ENCODE results near the gene TGFBR3. TPM values are rescaled to one million over a fixed set of nuclear protein-coding genes. Genes with fewer than 3 reads are reported as not detected.

The TGFBR3 gene
- total RNA-seq, 2 donors from 2014 or later = 14.4 to 27.8 TPM

GRCh38 chr1:91793189-91793588 lies 92.8 kb downstream of the TGFBR3 start:
- DNase-seq = no peak
- ATAC-seq = no peak
- intact Hi-C loops (cut with DNase I, micrococcal nuclease) = no loop called here

- intact Hi-C loops (cut with DNase I, micrococcal nuclease) = no loop called here
- DNase-seq = peak in 1 of 2 donors; percentile 12
- ATAC-seq = no peak
Observed at GRCh38 chr1:91792489-91793071, 93.4 kb downstream of the TGFBR3 start.

GRCh38 chr1:91791691-91792488 lies 94.1 kb downstream of the TGFBR3 start:
- no peak for ATAC-seq
- intact Hi-C loops (cut with DNase I, micrococcal nuclease) = no loop called here
- DNase-seq = no peak

GRCh38 chr1:91791103-91791502 lies 94.8 kb downstream of the TGFBR3 start:
- intact Hi-C loops (cut with DNase I, micrococcal nuclease) = no loop called here
- ATAC-seq (no peak), DNase-seq (no peak)

GRCh38 chr1:91790392-91790791 lies 95.6 kb downstream of the TGFBR3 start:
- intact Hi-C loops (cut with DNase I, micrococcal nuclease) = no loop called here
- no peak for ATAC-seq
- no peak for DNase-seq

- DNase-seq (no peak), ATAC-seq (no peak)
- intact Hi-C loops (cut with DNase I, micrococcal nuclease) = no loop called here
Observed at GRCh38 chr1:91789273-91789997, 96.5 kb downstream of the TGFBR3 start.

GRCh38 chr1:91787919-91788318 lies 98.0 kb downstream of the TGFBR3 start:
- no peak for ATAC-seq
- intact Hi-C loops (cut with DNase I, micrococcal nuclease) = no loop called here
- DNase-seq = no peak

- no peak for ATAC-seq
- intact Hi-C loops (cut with DNase I, micrococcal nuclease) = no loop called here
Observed at GRCh38 chr1:91784616-91785015, 101.3 kb downstream of the TGFBR3 start.

GRCh38 chr1:91784191-91784590 lies 101.8 kb downstream of the TGFBR3 start:
- intact Hi-C loops (cut with DNase I, micrococcal nuclease) = no loop called here
- ATAC-seq (no peak), DNase-seq (no peak)

More at GRCh38 chr1:91784616-91785015, 101.3 kb downstream of the TGFBR3 start:
- no peak for DNase-seq

- intact Hi-C loops (cut with DNase I, micrococcal nuclease) = no loop called here
- ATAC-seq = no peak
- DNase-seq = no peak
Observed at GRCh38 chr1:91783423-91784170, 102.4 kb downstream of the TGFBR3 start.

- no peak for DNase-seq
- intact Hi-C loops (cut with DNase I, micrococcal nuclease) = no loop called here
- ATAC-seq = no peak
Observed at GRCh38 chr1:91781901-91782622, 103.9 kb downstream of the TGFBR3 start.

GRCh38 chr1:91781371-91781825 lies 104.6 kb downstream of the TGFBR3 start:
- intact Hi-C loops (cut with DNase I, micrococcal nuclease) = no loop called here
- ATAC-seq = no peak
- no peak for DNase-seq

- intact Hi-C loops (cut with DNase I, micrococcal nuclease) = no loop called here
- ATAC-seq = no peak
Observed at GRCh38 chr1:91779548-91780021, 106.4 kb downstream of the TGFBR3 start.

GRCh38 chr1:91778964-91779363 lies 107.0 kb downstream of the TGFBR3 start:
- ATAC-seq = no peak

More at GRCh38 chr1:91779548-91780021, 106.4 kb downstream of the TGFBR3 start:
- DNase-seq = no peak

GRCh38 chr1:91777630-91778300 lies 108.2 kb downstream of the TGFBR3 start:
- intact Hi-C loops (cut with DNase I, micrococcal nuclease) = no loop called here
- DNase-seq = no peak
- no peak for ATAC-seq

More at GRCh38 chr1:91778964-91779363, 107.0 kb downstream of the TGFBR3 start:
- intact Hi-C loops (cut with DNase I, micrococcal nuclease) = no loop called here
- DNase-seq = no peak

GRCh38 chr1:91777196-91777595 lies 108.8 kb downstream of the TGFBR3 start:
- DNase-seq (no peak), ATAC-seq (no peak)
- intact Hi-C loops (cut with DNase I, micrococcal nuclease) = no loop called here

- intact Hi-C loops (cut with DNase I, micrococcal nuclease) = no loop called here
- DNase-seq (no peak), ATAC-seq (no peak)
Observed at GRCh38 chr1:91776068-91776794, 109.7 kb downstream of the TGFBR3 start.
